ENCODE data around the gene POLQ. TPM values are rescaled to one million over a fixed set of nuclear protein-coding genes. Genes with fewer than 3 reads are reported as not detected.
"Not testable (repeated sequence)": the region's sequence is repeated elsewhere in the genome, so short reads cannot be mapped to it uniquely, and the experiment has no call there.

The POLQ gene
- 7.9 TPM for total RNA-seq
- polyA plus RNA-seq = 0.71 TPM
- long read RNA-seq, donor 1 = 0 reads
- long read RNA-seq, donor 2 = 0 reads
- long read RNA-seq, donor 3, partial matches to known transcripts = 16 of 16 reads
- long read RNA-seq, donor 3, other reads (novel, unspliced or antisense) = 0 of 16 reads
- long read RNA-seq, donor 4 = 0 reads
- long read RNA-seq, donor 5, partial matches to known transcripts = 12 of 12 reads
- long read RNA-seq, donor 5, other reads (novel, unspliced or antisense) = 0 of 12 reads
- long read RNA-seq, donor 6, full-length matches to known transcripts = 1 of 16 reads
- long read RNA-seq, donor 6, partial matches to known transcripts = 15 of 16 reads
- long read RNA-seq, donor 6, other reads (novel, unspliced or antisense) = 0 of 16 reads
- long read RNA-seq, donor 7 = 0 reads
- long read RNA-seq, donor 8 = 0 reads
- long read RNA-seq, donor 9, partial matches to known transcripts = 9 of 9 reads
- long read RNA-seq, donor 9, other reads (novel, unspliced or antisense) = 0 of 9 reads
- long read RNA-seq, donor 10 = 0 reads

DNA sequence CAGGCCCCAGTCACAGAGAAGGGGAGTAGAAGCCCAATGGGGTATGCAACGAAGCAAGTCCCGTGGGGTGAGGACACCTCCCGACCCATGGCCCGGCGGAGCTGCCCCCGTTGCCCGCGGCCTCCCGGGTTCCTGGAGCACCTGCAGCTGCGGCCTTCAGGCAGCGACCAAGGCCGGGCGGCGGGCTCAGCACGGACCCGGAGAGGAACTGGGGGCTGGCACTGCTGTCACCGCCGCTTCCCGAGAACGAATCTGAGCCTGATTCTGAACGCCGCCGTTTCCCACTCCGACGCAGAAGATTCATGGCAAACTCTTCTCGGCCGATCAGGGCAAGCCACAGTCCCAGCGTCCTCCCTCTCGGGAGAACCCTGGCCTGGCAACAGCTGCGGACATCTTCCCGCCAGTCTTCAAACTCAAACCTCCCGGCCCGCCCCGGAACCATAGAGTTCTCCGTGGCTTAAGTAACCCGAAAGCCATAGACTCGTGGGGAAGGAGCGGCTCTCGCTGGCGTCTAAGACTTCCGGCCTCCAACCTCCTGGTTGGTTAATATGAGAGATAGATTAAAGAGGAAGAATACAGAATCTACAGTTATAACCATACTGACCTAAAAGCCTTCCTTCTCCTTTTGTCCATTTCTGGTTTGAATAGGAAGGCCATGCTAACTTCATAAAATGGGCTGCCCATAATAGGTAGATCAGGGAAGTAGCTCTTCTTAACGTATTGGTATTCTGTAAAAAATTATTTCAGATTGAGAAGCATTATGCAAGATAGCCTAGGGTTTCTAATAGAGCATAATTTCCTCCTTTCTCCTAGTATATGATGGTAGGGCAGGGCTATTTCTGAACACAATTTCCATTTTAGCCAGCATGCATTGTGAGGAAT lies at the start of gene POLQ:
TSS of gene POLQ (minus strand) at position 415 of the 882 bp plus-strand sequence. CDS start at position 304, 111 bp downstream.
- WGBS = under 1% methylated on average over 42 of the region's 42 CpGs
- no peaks in the 10 kb centered on the region for H3K27me3 ChIP-seq (ENCODE audit: control insufficient read depth in 2 of 2, insufficient read depth in 1 of 2, low read length in 1 of 2)

DNA sequence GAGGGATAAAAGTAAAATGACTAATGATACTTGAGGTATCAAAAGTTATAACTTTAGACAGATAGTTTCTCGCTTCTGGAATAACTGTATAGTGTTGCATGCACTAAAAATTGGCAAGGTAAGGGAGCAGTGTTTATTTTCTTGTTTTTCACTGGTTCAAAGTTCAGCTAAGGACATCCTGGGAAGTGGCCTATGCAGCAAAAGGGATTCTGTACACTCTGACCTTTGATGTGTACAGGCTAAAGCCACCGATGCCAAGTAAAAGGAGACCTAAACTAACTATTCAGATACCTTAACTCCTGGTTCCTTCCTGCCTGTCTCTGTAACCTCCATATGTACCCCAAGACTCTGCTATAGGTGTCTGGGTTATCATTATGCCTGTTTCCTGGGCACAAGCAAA lies 49.1 kb upstream of the POLQ start:
- Histone ChIP-seq H3K36me3 (ENCODE audit: control insufficient read depth in 2 of 2, insufficient read depth in 2 of 2, low read length in 1 of 2) (no peaks in the 10 kb centered on the region), H3K4me3 (ENCODE audit: low read length in 2 of 2) (no peak overlapping the region), H3K27me3 (ENCODE audit: control insufficient read depth in 2 of 2, insufficient read depth in 1 of 2, low read length in 1 of 2) (no peaks in the 10 kb centered on the region), H3K4me1 (ENCODE audit: control insufficient read depth in 2 of 2, insufficient read depth in 2 of 2, low read length in 2 of 2) (no peaks in the 10 kb centered on the region), H3K9me3 (ENCODE audit: control insufficient read depth in 2 of 2, insufficient read depth in 1 of 2, low read length in 1 of 2) (no peaks in the 10 kb centered on the region), H3K27ac (ENCODE audit: low read depth in 1 of 2, low read length in 1 of 2) (no peak overlapping the region)
- 97% methylated on average over 2 of the region's 2 CpGs for WGBS
- no peak for DNase-seq (ENCODE audit: low read depth in 6 of 9, low spot score in 9 of 9)

More for the DNA sequence above, at the start of gene POLQ:
- peak; percentile 78 to 96 (median 87) for DNase-seq (ENCODE audit: low read depth in 6 of 9, low spot score in 9 of 9)
- Histone ChIP-seq H3K36me3 (ENCODE audit: control insufficient read depth in 2 of 2, insufficient read depth in 2 of 2, low read length in 1 of 2) (peaks cover 0 to 12% of the 10 kb centered on the region in 2 donors), H3K4me1 (ENCODE audit: control insufficient read depth in 2 of 2, insufficient read depth in 2 of 2, low read length in 2 of 2) (peaks cover 0 to 10% of the 10 kb centered on the region in 2 donors), H3K9me3 (ENCODE audit: control insufficient read depth in 2 of 2, insufficient read depth in 1 of 2, low read length in 1 of 2) (no peaks in the 10 kb centered on the region), H3K4me3 (ENCODE audit: low read length in 2 of 2) (peak within 1 kb of the TSS; percentile 54 to 76), H3K27ac (ENCODE audit: low read depth in 1 of 2, low read length in 1 of 2) (peak within 1 kb of the TSS; percentile 80 to 90)

DNA sequence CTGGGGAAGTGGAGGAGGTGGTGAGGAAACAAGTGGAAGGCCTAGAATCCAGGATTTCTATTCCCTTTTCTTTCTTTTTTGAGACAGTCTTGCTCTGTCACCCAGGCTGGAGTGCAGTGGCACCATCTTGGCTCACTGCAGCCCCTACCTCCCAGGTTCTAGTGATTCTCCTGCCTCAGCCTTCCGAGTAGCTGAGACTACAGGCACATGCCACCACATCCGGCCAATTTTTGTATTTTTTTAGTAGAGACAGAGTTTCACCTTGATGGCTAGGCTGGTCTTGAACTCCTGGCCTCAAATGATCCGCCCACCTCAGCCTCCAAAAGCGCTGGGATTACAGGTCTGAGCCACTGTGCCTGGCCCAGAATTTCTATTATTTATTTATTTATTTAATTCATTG lies 48.0 kb upstream of the POLQ start:
- not testable (repeated sequence) for H3K4me3 ChIP-seq (ENCODE audit: low read length in 2 of 2); H3K9me3 ChIP-seq (ENCODE audit: control insufficient read depth in 2 of 2, insufficient read depth in 1 of 2, low read length in 1 of 2); H3K27ac ChIP-seq (ENCODE audit: low read depth in 1 of 2, low read length in 1 of 2); H3K4me1 ChIP-seq (ENCODE audit: control insufficient read depth in 2 of 2, insufficient read depth in 2 of 2, low read length in 2 of 2); H3K27me3 ChIP-seq (ENCODE audit: control insufficient read depth in 2 of 2, insufficient read depth in 1 of 2, low read length in 1 of 2); H3K36me3 ChIP-seq (ENCODE audit: control insufficient read depth in 2 of 2, insufficient read depth in 2 of 2, low read length in 1 of 2); DNase-seq (ENCODE audit: low read depth in 6 of 9, low spot score in 9 of 9)
- WGBS = 98% methylated on average over 4 of the region's 4 CpGs

DNA sequence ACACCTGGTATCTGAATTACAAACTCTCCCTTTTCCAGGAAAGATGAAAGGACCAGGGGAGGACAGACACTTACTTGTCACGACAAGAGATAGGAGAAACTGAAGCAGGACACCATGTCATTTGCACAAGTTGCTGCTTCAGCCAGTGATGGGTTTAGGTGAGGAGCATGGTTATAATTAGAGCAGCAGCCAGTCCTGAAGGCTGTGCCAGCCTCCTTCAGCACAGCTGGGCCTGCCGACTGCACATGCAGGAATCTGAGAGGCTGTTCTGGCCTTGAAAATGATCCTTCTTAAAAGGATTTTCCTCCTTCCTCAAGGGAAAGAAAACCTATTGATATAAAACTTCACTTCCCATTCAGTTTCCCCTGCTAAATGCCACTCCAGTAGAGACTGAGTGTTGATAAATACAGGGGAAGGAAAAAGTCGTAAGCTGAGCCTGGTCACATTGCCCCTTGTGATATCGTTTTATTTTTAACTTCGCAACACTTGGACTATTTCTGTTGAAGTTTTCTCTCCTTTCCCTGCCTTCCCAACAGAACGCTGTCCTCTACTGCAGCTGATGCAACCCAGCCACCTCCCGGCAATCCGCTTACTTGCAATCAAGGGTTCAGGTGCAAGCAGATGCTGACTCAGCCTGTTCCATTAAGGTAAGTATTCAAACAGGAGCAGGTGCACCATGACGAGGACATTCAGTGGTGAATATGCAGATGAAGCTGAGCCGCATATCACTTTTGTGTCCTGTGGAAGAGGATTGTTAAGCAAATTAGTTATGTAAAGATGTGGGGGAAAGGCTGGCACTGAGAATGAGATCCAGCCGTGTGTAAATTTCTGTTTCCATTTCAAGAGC lies 47.3 kb upstream of the POLQ start, which contains the start of gene FBXO40:
TSS of gene FBXO40 (plus strand) at position 524 of the 847 bp plus-strand sequence. CDS start 27,197 bp downstream, outside the sequence.
- no peaks in the 10 kb centered on the region for H3K9me3 ChIP-seq (ENCODE audit: control insufficient read depth in 2 of 2, insufficient read depth in 1 of 2, low read length in 1 of 2)
- no peaks in the 10 kb centered on the region for H3K4me1 ChIP-seq (ENCODE audit: control insufficient read depth in 2 of 2, insufficient read depth in 2 of 2, low read length in 2 of 2)
- 84% methylated on average over 11 of the region's 11 CpGs for WGBS
- H3K27ac ChIP-seq (ENCODE audit: low read depth in 1 of 2, low read length in 1 of 2) = no peak within 1 kb of the TSS
- H3K4me3 ChIP-seq (ENCODE audit: low read length in 2 of 2) = no peak within 1 kb of the TSS
- no peaks in the 10 kb centered on the region for H3K27me3 ChIP-seq (ENCODE audit: control insufficient read depth in 2 of 2, insufficient read depth in 1 of 2, low read length in 1 of 2)
- no peaks in the 10 kb centered on the region for H3K36me3 ChIP-seq (ENCODE audit: control insufficient read depth in 2 of 2, insufficient read depth in 2 of 2, low read length in 1 of 2)
- DNase-seq (ENCODE audit: low read depth in 6 of 9, low spot score in 9 of 9) = no peak

DNA sequence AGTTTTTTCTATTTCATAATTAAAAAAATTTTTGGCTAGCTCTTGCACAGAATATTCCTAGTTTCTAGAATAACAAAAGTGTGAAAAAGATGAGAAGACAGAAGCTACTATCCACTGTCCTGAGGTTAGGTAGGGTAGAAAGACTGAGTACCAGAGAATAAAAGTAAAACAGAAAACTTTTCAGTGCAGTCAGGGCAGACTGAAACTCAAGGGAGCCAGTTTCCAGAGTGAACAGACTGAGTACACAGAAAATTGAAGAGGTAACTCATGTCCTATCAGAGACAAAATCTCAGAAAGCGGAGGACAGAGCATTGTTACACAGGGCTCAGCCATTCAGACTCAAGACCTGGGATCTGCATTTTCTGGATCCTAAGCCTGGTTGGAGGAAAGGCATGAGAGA lies 38.6 kb upstream of the POLQ start:
- H3K9me3 ChIP-seq (ENCODE audit: control insufficient read depth in 2 of 2, insufficient read depth in 1 of 2, low read length in 1 of 2) = no peaks in the 10 kb centered on the region
- no peak for DNase-seq (ENCODE audit: low read depth in 6 of 9, low spot score in 9 of 9)
- H3K4me3 ChIP-seq (ENCODE audit: low read length in 2 of 2) = no peak overlapping the region
- no peaks in the 10 kb centered on the region for H3K4me1 ChIP-seq (ENCODE audit: control insufficient read depth in 2 of 2, insufficient read depth in 2 of 2, low read length in 2 of 2)
- H3K36me3 ChIP-seq (ENCODE audit: control insufficient read depth in 2 of 2, insufficient read depth in 2 of 2, low read length in 1 of 2) = no peaks in the 10 kb centered on the region
- 95% methylated on average over 1 of the region's 1 CpG for WGBS
- H3K27me3 ChIP-seq (ENCODE audit: control insufficient read depth in 2 of 2, insufficient read depth in 1 of 2, low read length in 1 of 2) = no peaks in the 10 kb centered on the region
- H3K27ac ChIP-seq (ENCODE audit: low read depth in 1 of 2, low read length in 1 of 2) = no peak overlapping the region

DNA sequence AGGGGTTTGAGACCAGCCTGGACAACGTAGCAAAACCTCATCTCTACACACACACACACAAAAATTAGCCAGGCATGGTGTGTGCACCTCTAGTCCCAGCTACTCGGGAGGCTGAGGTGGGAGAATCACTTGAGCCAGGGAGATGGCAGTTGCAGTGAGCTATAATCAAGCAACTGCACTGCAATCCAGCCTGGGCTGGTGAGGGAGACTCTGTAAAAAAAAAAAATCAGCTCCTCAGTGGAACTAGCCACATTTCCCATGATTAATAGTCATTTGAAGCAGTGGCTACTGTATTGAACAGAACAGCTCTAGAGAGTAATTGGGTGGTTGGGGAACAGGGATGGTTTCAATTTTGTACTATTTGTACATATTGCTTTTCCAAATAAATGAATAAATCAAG lies 35.9 kb upstream of the POLQ start:
- H3K27me3 ChIP-seq (ENCODE audit: control insufficient read depth in 2 of 2, insufficient read depth in 1 of 2, low read length in 1 of 2) = no peaks in the 10 kb centered on the region
- H3K4me1 ChIP-seq (ENCODE audit: control insufficient read depth in 2 of 2, insufficient read depth in 2 of 2, low read length in 2 of 2) = no peaks in the 10 kb centered on the region
- H3K9me3 ChIP-seq (ENCODE audit: control insufficient read depth in 2 of 2, insufficient read depth in 1 of 2, low read length in 1 of 2) = no peaks in the 10 kb centered on the region
- H3K4me3 ChIP-seq (ENCODE audit: low read length in 2 of 2) = no peak overlapping the region
- H3K36me3 ChIP-seq (ENCODE audit: control insufficient read depth in 2 of 2, insufficient read depth in 2 of 2, low read length in 1 of 2) = no peaks in the 10 kb centered on the region
- WGBS = 93% methylated on average over 2 of the region's 2 CpGs
- H3K27ac ChIP-seq (ENCODE audit: low read depth in 1 of 2, low read length in 1 of 2) = no peak overlapping the region
- DNase-seq (ENCODE audit: low read depth in 6 of 9, low spot score in 9 of 9) = no peak

DNA sequence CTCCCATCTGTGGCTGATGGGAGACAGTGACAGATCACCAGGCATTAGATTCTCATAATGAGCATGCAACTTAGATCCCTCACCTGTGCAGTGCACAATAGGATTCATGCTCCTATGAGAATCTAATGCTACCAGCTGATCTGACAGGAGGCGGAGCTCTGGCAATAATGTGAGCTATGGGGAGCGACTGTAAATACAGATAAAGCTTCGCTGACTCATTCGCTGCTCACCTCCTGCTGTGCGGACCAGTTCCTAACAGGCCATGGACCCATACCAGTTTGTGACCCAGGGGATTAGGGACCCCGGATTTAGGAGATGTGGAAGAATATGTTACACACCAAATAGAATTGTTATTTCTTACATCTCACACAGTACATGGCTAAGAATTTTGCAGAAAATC lies 28.7 kb upstream of the POLQ start:
- Histone ChIP-seq H3K27ac (ENCODE audit: low read depth in 1 of 2, low read length in 1 of 2) (no peak overlapping the region), H3K36me3 (ENCODE audit: control insufficient read depth in 2 of 2, insufficient read depth in 2 of 2, low read length in 1 of 2) (no peaks in the 10 kb centered on the region), H3K4me3 (ENCODE audit: low read length in 2 of 2) (no peak overlapping the region), H3K4me1 (ENCODE audit: control insufficient read depth in 2 of 2, insufficient read depth in 2 of 2, low read length in 2 of 2) (no peaks in the 10 kb centered on the region), H3K27me3 (ENCODE audit: control insufficient read depth in 2 of 2, insufficient read depth in 1 of 2, low read length in 1 of 2) (no peaks in the 10 kb centered on the region), H3K9me3 (ENCODE audit: control insufficient read depth in 2 of 2, insufficient read depth in 1 of 2, low read length in 1 of 2) (no peaks in the 10 kb centered on the region)
- no peak for DNase-seq (ENCODE audit: low read depth in 6 of 9, low spot score in 9 of 9)
- 86% methylated on average over 6 of the region's 6 CpGs for WGBS

DNA sequence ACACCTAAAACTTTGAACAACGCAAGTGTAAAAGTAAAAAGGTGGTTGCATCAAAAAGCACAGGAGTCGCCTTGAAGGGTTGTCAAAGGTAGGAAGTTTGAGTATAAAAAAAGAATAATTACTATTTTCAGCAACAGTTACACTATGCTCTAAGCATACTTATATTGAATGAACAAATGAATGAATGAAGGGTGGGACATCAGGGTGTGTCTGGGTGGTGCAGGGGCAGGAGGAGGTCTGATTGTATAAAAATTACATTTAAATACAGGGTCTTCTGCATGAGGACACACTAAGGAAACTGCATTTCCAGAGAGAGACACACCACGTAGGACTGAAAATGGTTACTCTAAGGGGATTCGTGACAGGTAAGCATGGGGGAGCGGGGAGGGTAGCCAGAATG lies 21.9 kb upstream of the POLQ start, which contains the start of gene ARGFX:
TSS of gene ARGFX (plus strand) at position 301 of the 400 bp plus-strand sequence. CDS start 2,765 bp downstream, outside the sequence.
- Histone ChIP-seq H3K27ac (ENCODE audit: low read depth in 1 of 2, low read length in 1 of 2) (no peak within 1 kb of the TSS), H3K4me1 (ENCODE audit: control insufficient read depth in 2 of 2, insufficient read depth in 2 of 2, low read length in 2 of 2) (no peaks in the 10 kb centered on the region), H3K9me3 (ENCODE audit: control insufficient read depth in 2 of 2, insufficient read depth in 1 of 2, low read length in 1 of 2) (no peaks in the 10 kb centered on the region), H3K27me3 (ENCODE audit: control insufficient read depth in 2 of 2, insufficient read depth in 1 of 2, low read length in 1 of 2) (no peaks in the 10 kb centered on the region), H3K36me3 (ENCODE audit: control insufficient read depth in 2 of 2, insufficient read depth in 2 of 2, low read length in 1 of 2) (no peaks in the 10 kb centered on the region), H3K4me3 (ENCODE audit: low read length in 2 of 2) (no peak within 1 kb of the TSS)
- no peak for DNase-seq (ENCODE audit: low read depth in 6 of 9, low spot score in 9 of 9)
- 99% methylated on average over 5 of the region's 5 CpGs for WGBS
